Ovary (tissue), 9 donors: ENCODE measurements around the gene RAB31. TPM values are rescaled to one million over a fixed set of nuclear protein-coding genes. Genes with fewer than 3 reads are reported as not detected.

Experiments
- DNase-seq, 5 donors: peaks; one replicate each; pipeline ENCODE4 v3.0.0-alpha.2; 2019 to 2020
- H3K27ac ChIP-seq, 2 donors: fragments of 200-600 bp; one replicate each; pipeline versions ENCODE4 v1.5.1 to v1.8.0; 2019 to 2022
- H3K27me3 ChIP-seq: fragments of 200-600 bp; one replicate; pipeline ENCODE4 v1.8.0; 2022
- H3K36me3 ChIP-seq: fragments of 200-600 bp; sonication (generic); one replicate; pipeline ENCODE4 v1.5.1; 2019
- H3K4me1 ChIP-seq: one replicate; pipeline ENCODE4 v1.8.1; 2013; ENCODE audit warnings: mild to moderate bottlenecking, moderate library complexity; ENCODE audit not compliant: insufficient read depth
- H3K4me3 ChIP-seq: fragments of 200-600 bp; sonication (generic); one replicate; pipeline ENCODE4 v1.5.1; 2017
- H3K9me3 ChIP-seq, 2 donors: fragments of 200-600 bp in 1 of 2; sonication (generic) in 1 of 2; one replicate each; pipeline versions ENCODE4 v1.5.1 to v1.8.1; 2013 to 2019; ENCODE audit warnings: mild to moderate bottlenecking in 1 of 2, moderate library complexity in 1 of 2
- CTCF ChIP-seq, 3 donors: fragments of 450-650 bp in 2 of 3; fragments of 200-600 bp in 1 of 3; IDR thresholded peaks; one replicate each; pipeline versions ENCODE4 v1.5.1 to v1.8.0; 2016 to 2022; ENCODE audit warnings: antibody characterized with exemption in 3 of 3, mild to moderate bottlenecking in 1 of 3
- EP300 ChIP-seq: sonication (generic); formaldehyde crosslinking; IDR thresholded peaks from one replicate; pipeline ENCODE4 v1.6.1; 2017; ENCODE audit warnings: antibody characterized with exemption
- POLR2A ChIP-seq: fragments of 450-650 bp; IDR thresholded peaks from one replicate; pipeline ENCODE4 v1.6.1; 2017; ENCODE audit warnings: antibody characterized with exemption, mild to moderate bottlenecking, moderate library complexity
- WGBS, 3 donors: extraction: QIAGEN DNeasy Blood & Tissue Kit in 1 of 3; methylation state at CpG; one replicate each; pipeline versions ENCODE4 v1.1.5 to v1.1.7; 2013 to 2017; 5-methylcytosine and 5-hydroxymethylcytosine counted together
- intact Hi-C, 4 donors: fragments of 100-400 bp; cut with DNase I; formaldehyde crosslinking; loops; one replicate each; pipeline versions ENCODE4 v1.11.0 to v1.15.1; 2022 to 2023
- polyA plus RNA-seq, 2 donors: library from polyadenylated mRNA; stranded (reverse); fragments of 200-250 nt in 1 of 2; fragments of 350-450 nt in 1 of 2; fragmentation: Illumina TruSeq in 1 of 2; extraction: RNeasy Lipid Tissue Mini Kit (QIAGEN cat#74804) in 1 of 2; gene quantifications; one replicate each; pipeline ENCODE4 v1.2.3, GENCODE V29; 2013 to 2014
- total RNA-seq, 7 donors: library from RNA; depleted of rRNA in 2 of 7; stranded (reverse); fragments of >200 nt in 2 of 7; fragmentation: NEBNext Ultra II Directional in 3 of 7; extraction: Animal tissue kit (Norgen Biotek cat#: 25700) in 3 of 7; gene quantifications; one replicate each; pipeline versions ENCODE4 v1.1.0 to v1.2.4, GENCODE V29; 2016 to 2023
- donor health status: DM: no; HTN: no; CAD: no; lungs with moderate emphysema.
- donor health status: DM: no; HTN: no; CAD: no.
- donor health status: Bipolar disorder and iron deficiency.
- donor health status: DM: yes; HTN: yes; CAD: no.
- donor health status: DM: no; HTN: no; CAD: no.
- donor health status: DM: yes; HTN: yes; CAD: no.

RAB31 gene
- total and polyA plus RNA-seq, 9 donors: 37.9 to 188 (median 62.8) TPM

- DNase-seq: no peak
- H3K9me3 ChIP-seq: no peaks in the 10 kb centered on the region
- H3K4me3 ChIP-seq: no peak overlapping the region
- H3K27ac ChIP-seq: no peak overlapping the region
- H3K36me3 ChIP-seq: no peaks in the 10 kb centered on the region
- peaks cover 7% of the 10 kb centered on the region for H3K4me1 ChIP-seq
- 89 to 94% (median 92%) methylated on average over 14 of the region's 14 CpGs for WGBS, 3 donors
- intact Hi-C loops: no loop called here
- TF ChIP-seq POLR2A (no peak), EP300 (no peak), CTCF (IDR thresholded peaks at IDR 0.05) (no peak)
- no peaks in the 10 kb centered on the region for H3K27me3 ChIP-seq
Observed at GRCh38 chr18:9810994-9811705, 103.0 kb downstream of the RAB31 start.

GRCh38 chr18:9811978-9812377 lies 103.9 kb downstream of the RAB31 start:
- H3K4me1 ChIP-seq: peaks cover 7% of the 10 kb centered on the region

GRCh38 chr18:9814431-9814830 lies 106.3 kb downstream of the RAB31 start:
- Histone ChIP-seq H3K4me3 (no peak overlapping the region), H3K27me3 (no peaks in the 10 kb centered on the region), H3K27ac (no peak overlapping the region), H3K9me3 (no peaks in the 10 kb centered on the region), H3K36me3 (no peaks in the 10 kb centered on the region), H3K4me1 (peaks cover 1% of the 10 kb centered on the region)
- intact Hi-C loops: no loop called here
- 4 to 11% (median 5%) methylated on average over 4 of the region's 4 CpGs for WGBS, 3 donors
- TF ChIP-seq EP300 (no peak), POLR2A (no peak), CTCF (IDR thresholded peaks at IDR 0.05) (no peak)
- DNase-seq: no peak

More at GRCh38 chr18:9811978-9812377, 103.9 kb downstream of the RAB31 start:
- Histone ChIP-seq H3K27me3 (no peaks in the 10 kb centered on the region), H3K9me3 (no peaks in the 10 kb centered on the region), H3K36me3 (no peaks in the 10 kb centered on the region), H3K27ac (no peak overlapping the region), H3K4me3 (no peak overlapping the region)
- no peak for DNase-seq
- 45 to 66% (median 65%) methylated on average over 5 of the region's 5 CpGs for WGBS, 3 donors
- TF ChIP-seq CTCF (IDR thresholded peaks at IDR 0.05) (no peak), POLR2A (no peak), EP300 (no peak)
- intact Hi-C loops: no loop called here

- TF ChIP-seq EP300 (no peak), POLR2A (no peak), CTCF (IDR thresholded peaks at IDR 0.05) (no peak)
- 91 to 96% (median 94%) methylated on average over 4 of the region's 4 CpGs for WGBS, 3 donors
- Histone ChIP-seq H3K9me3 (no peaks in the 10 kb centered on the region), H3K4me3 (no peak overlapping the region), H3K27ac (no peak overlapping the region), H3K36me3 (no peaks in the 10 kb centered on the region), H3K4me1 (no peaks in the 10 kb centered on the region), H3K27me3 (no peaks in the 10 kb centered on the region)
- intact Hi-C loops: no loop called here
- DNase-seq: no peak
Observed at GRCh38 chr18:9817286-9817685, 109.2 kb downstream of the RAB31 start.
